Gastroesophageal sphincter (tissue), 4 donors: Measurements from ENCODE around the gene SF1. TPM values are rescaled to one million over a fixed set of nuclear protein-coding genes. Genes with fewer than 3 reads are reported as not detected.

Source experiments
- ATAC-seq: fragments of 150-250 bp; one replicate; pipeline ENCODE4 v1.9.1; 2016; ENCODE audit warnings: mild to moderate bottlenecking, moderate library complexity
- H3K27ac ChIP-seq, 4 donors: fragments of 200-600 bp; sonication (generic) in 3 of 4; 1 replicate in 3 of 4; 2 replicates in 1 of 4; pipeline ENCODE4 v1.5.1; 2016 to 2019
- H3K27me3 ChIP-seq: fragments of 200-600 bp; sonication (generic); one replicate; pipeline ENCODE4 v1.5.1; 2019
- H3K36me3 ChIP-seq, 2 donors: fragments of 200-600 bp; sonication (generic); one replicate each; pipeline ENCODE4 v1.5.1; 2019; ENCODE audit warnings: control low read depth in 1 of 2
- H3K4me1 ChIP-seq, 3 donors: fragments of 200-600 bp; sonication (generic); 1 replicate in 2 of 3; 2 replicates in 1 of 3; pipeline ENCODE4 v1.5.1; 2016 to 2019; ENCODE audit warnings: control low read depth in 2 of 3
- H3K4me3 ChIP-seq, 2 donors: fragments of 200-600 bp; sonication (generic); one replicate each; pipeline ENCODE4 v1.5.1; 2019; ENCODE audit warnings: mild to moderate bottlenecking in 1 of 2, moderate library complexity in 1 of 2
- H3K9me3 ChIP-seq, 3 donors: fragments of 200-600 bp; sonication (generic); one replicate each; pipeline ENCODE4 v1.5.1; 2017 to 2019; ENCODE audit warnings: control low read depth in 2 of 3
- CTCF ChIP-seq, 4 experiments: fragments of 200-600 bp in 2 of 4; fragments of 450-650 bp in 2 of 4; sonication (generic) in 1 of 4; IDR thresholded peaks; one replicate each; pipeline ENCODE4 v1.5.1; 2017 to 2019; ENCODE audit warnings: antibody characterized with exemption in 4 of 4, mild to moderate bottlenecking in 2 of 4, moderate library complexity in 2 of 4
- EP300 ChIP-seq: sonication (generic); formaldehyde crosslinking; IDR thresholded peaks from one replicate; pipeline ENCODE4 v1.6.1; 2017; ENCODE audit warnings: antibody characterized with exemption, mild to moderate bottlenecking
- POLR2A ChIP-seq, 2 donors: fragments of 450-650 bp; IDR thresholded peaks; one replicate each; pipeline ENCODE4 v1.6.1; 2017; ENCODE audit warnings: antibody characterized with exemption in 2 of 2, mild to moderate bottlenecking in 2 of 2, moderate library complexity in 1 of 2
- POLR2AphosphoS5 ChIP-seq: sonication (generic); formaldehyde crosslinking; IDR thresholded peaks from one replicate; pipeline ENCODE4 v1.6.1; 2017; ENCODE audit warnings: antibody characterized with exemption
- WGBS, 2 donors: methylation state at CpG; one replicate each; pipeline ENCODE4 v1.1.5; 2018; ENCODE audit warnings: low coverage in 1 of 2; 5-methylcytosine and 5-hydroxymethylcytosine counted together
- total RNA-seq, 4 donors: library from RNA; depleted of rRNA; stranded (reverse); fragments of >200 nt; gene quantifications; one replicate each; pipeline ENCODE4 v1.1.0, GENCODE V29; 2016

Gene SF1
- total RNA-seq, 4 donors from 2014 or later = 187 to 314 (median 253) TPM

GRCh38 chr11:64755681-64756361 is 22.5 kb downstream of the SF1 start:
- peak overlapping the region in 2 of 4 donors; percentile 55 to 86 for H3K27ac ChIP-seq
- no peaks in the 10 kb centered on the region for H3K27me3 ChIP-seq
- no peak for TF ChIP-seq POLR2A (IDR thresholded peaks at IDR 0.05)
- TF ChIP-seq EP300 = no peak
- no peak for TF ChIP-seq POLR2AphosphoS5
- TF ChIP-seq CTCF (IDR thresholded peaks at IDR 0.05) = no peak
- no peak overlapping the region for H3K4me3 ChIP-seq
- H3K4me1 ChIP-seq = peaks cover 2 to 31% (median 24%) of the 10 kb centered on the region in 3 donors
- 74% methylated on average over 6 of the region's 13 CpGs; no CpG with 5 or more reads in 1 of the 2 donors for WGBS, 2 donors
- peaks cover 0 to 46% of the 10 kb centered on the region in 2 donors for H3K36me3 ChIP-seq
- ATAC-seq = no peak
- H3K9me3 ChIP-seq = no peaks in the 10 kb centered on the region

GRCh38 chr11:64754919-64755662 is 23.3 kb downstream of the SF1 start:
- Histone ChIP-seq H3K4me1 (peaks cover 0 to 24% (median 19%) of the 10 kb centered on the region in 3 donors), H3K36me3 (peaks cover 0 to 54% of the 10 kb centered on the region in 2 donors), H3K27ac (peak overlapping the region in 3 of 4 donors; percentile 45 to 86 (median 55)), H3K4me3 (no peak overlapping the region), H3K9me3 (no peaks in the 10 kb centered on the region), H3K27me3 (no peaks in the 10 kb centered on the region)
- TF ChIP-seq CTCF (IDR thresholded peaks at IDR 0.05) = no peak
- TF ChIP-seq POLR2A (IDR thresholded peaks at IDR 0.05) = no peak
- TF ChIP-seq POLR2AphosphoS5 = no peak
- no peak for TF ChIP-seq EP300
- ATAC-seq = no peak
- 71 to 93% methylated on average over 3 to 5 of the region's 21 CpGs for WGBS, 2 donors

GRCh38 chr11:64754124-64754918 is 24.0 kb downstream of the SF1 start:
- Histone ChIP-seq H3K27ac (peak overlapping the region in 3 of 4 donors; percentile 45 to 86 (median 55)), H3K27me3 (no peaks in the 10 kb centered on the region), H3K4me3 (no peak overlapping the region), H3K9me3 (no peaks in the 10 kb centered on the region), H3K36me3 (peaks cover 0 to 61% of the 10 kb centered on the region in 2 donors), H3K4me1 (peaks cover 0 to 16% (median 12%) of the 10 kb centered on the region in 3 donors)
- ATAC-seq = no peak
- WGBS, 2 donors = 66 to 100% methylated on average over 1 to 2 of the region's 26 CpGs
- TF ChIP-seq CTCF (IDR thresholded peaks at IDR 0.05) (no peak), POLR2AphosphoS5 (no peak), EP300 (no peak), POLR2A (IDR thresholded peaks at IDR 0.05) (no peak)

- Histone ChIP-seq H3K36me3 (peaks cover 0 to 63% of the 10 kb centered on the region in 2 donors), H3K27me3 (no peaks in the 10 kb centered on the region), H3K27ac (peak overlapping the region in 3 of 4 donors; percentile 45 to 86 (median 55)), H3K4me1 (peaks cover 0 to 10% (median 5%) of the 10 kb centered on the region in 3 donors), H3K4me3 (no peak overlapping the region), H3K9me3 (no peaks in the 10 kb centered on the region)
- no peak for ATAC-seq
- 80 to 90% methylated on average over 1 to 4 of the region's 43 CpGs for WGBS, 2 donors
- no peak for TF ChIP-seq CTCF (IDR thresholded peaks at IDR 0.05)
- no peak for TF ChIP-seq POLR2A (IDR thresholded peaks at IDR 0.05)
Observed at GRCh38 chr11:64753380-64754123, 24.8 kb downstream of the SF1 start.
